GM12878 (cell line): Measurements from ENCODE around the gene SLC35E3.

Experiments used
- CBFB ChIP-seq: IDR thresholded peaks from 2 replicates; pipeline ENCODE4 v1.6.1; 2016; ENCODE audit warnings: antibody characterized with exemption, low read depth
- EZH2 ChIP-seq: IDR thresholded peaks from 2 replicates; pipeline ENCODE4 v1.6.1; 2012; ENCODE audit warnings: low read depth, mild to moderate bottlenecking, control low read depth, inconsistent platforms, low read length, borderline replicate concordance; ENCODE audit not compliant: control insufficient read depth
- IKZF1 ChIP-seq: fragments of 450-650 bp; conservative IDR thresholded peaks from 2 replicates; pipeline ENCODE4 v1.6.1; 2017; ENCODE audit warnings: antibody characterized with exemption, mild to moderate bottlenecking
- LARP7 ChIP-seq: fragments of 450-650 bp; IDR thresholded peaks from 2 replicates; pipeline ENCODE4 v1.6.1; 2017; ENCODE audit warnings: mild to moderate bottlenecking
- POLR2AphosphoS5 ChIP-seq: IDR thresholded peaks from 2 replicates; pipeline ENCODE4 v1.6.1; 2011; ENCODE audit warnings: mild to moderate bottlenecking, low read length, inconsistent platforms
- SIX5 ChIP-seq: IDR thresholded peaks from 2 replicates; pipeline ENCODE4 v1.6.1; 2011; ENCODE audit warnings: mild to moderate bottlenecking, low read depth, low read length, moderate library complexity; ENCODE audit not compliant: severe bottlenecking
- SMAD5 ChIP-seq: IDR thresholded peaks from 2 replicates; pipeline ENCODE4 v1.6.1; 2016; ENCODE audit warnings: antibody characterized with exemption, low read depth
- SRF ChIP-seq, 2 experiments: IDR thresholded peaks; 2 replicates each; pipeline ENCODE4 v1.6.1; 2011; ENCODE audit warnings: low read depth in 2 of 2, low read length in 2 of 2, mild to moderate bottlenecking in 1 of 2, moderate library complexity in 1 of 2
- TAF1 ChIP-seq: IDR thresholded peaks from 2 replicates; pipeline ENCODE4 v1.6.1; 2011; ENCODE audit warnings: mild to moderate bottlenecking, low read depth, low read length, borderline replicate concordance
- TF ChIP-seq, protein P1 (sequence below), 3 experiments: IDR thresholded peaks in 2 of 3; conservative IDR thresholded peaks in 1 of 3; 2 replicates each; pipeline ENCODE4 v1.5.1; 2011; ENCODE audit warnings: low read depth in 3 of 3, low read length in 3 of 3, mild to moderate bottlenecking in 3 of 3, control low read depth in 2 of 3, moderate library complexity in 2 of 3, inconsistent platforms in 1 of 3, mixed read lengths in 1 of 3; ENCODE audit not compliant: control insufficient read depth in 2 of 3, insufficient read depth in 1 of 3; ENCODE audit errors: extremely low read depth in 1 of 3

DNA sequence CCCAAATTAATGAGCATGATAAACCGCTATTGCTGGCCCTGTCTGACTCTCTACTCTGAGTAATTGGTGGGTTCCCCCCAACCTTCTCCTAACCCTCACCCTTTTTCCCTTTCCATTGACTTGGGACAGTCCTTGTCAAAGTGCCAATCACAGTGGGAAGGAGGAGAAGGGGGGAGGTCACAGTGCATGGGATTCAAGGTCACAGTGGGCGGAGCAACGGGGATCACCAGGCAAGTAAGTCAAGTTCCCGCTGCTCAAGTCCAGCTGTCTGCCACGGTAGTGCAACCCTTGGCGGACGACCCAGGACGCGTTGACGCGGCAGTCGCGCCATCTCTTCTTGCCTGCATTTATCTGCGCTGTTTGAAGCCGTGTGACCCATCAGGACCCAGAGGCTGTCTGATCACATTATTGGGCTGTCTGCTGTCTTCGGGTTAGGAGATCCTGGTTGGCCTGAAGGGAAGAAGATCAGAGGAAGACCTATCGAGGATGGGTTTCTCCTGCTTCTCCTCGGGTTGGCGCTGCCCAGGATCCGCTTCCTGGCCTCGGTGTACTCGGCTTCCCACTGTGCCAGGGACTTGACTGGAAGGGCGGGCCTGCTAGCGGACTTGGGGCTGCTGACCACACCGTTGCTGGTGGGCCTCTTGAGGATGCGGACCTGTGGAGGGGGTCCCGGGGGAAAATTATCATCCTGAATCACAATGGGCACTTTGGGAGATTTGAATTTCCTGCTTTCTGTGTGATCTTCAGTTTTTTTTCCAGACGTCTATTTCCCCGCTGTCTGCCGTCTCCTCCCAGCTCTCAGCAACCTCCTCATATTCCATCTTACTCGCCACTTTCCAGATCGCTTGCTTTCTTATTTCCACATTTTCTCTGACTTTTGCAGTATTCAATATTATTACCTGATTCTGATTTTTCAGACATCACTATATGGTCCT is 58.9 kb downstream of the SLC35E3 start:
- no peak for TF ChIP-seq CBFB
- no peak for TF ChIP-seq EZH2
- TF ChIP-seq SRF (IDR thresholded peaks at IDR 0.05; ENCODE audit: low read depth in 2 of 2, low read length in 2 of 2), result no peak
- TF ChIP-seq TAF1, result no peak
- TF ChIP-seq IKZF1, result no peak
- TF ChIP-seq, protein P1, sequence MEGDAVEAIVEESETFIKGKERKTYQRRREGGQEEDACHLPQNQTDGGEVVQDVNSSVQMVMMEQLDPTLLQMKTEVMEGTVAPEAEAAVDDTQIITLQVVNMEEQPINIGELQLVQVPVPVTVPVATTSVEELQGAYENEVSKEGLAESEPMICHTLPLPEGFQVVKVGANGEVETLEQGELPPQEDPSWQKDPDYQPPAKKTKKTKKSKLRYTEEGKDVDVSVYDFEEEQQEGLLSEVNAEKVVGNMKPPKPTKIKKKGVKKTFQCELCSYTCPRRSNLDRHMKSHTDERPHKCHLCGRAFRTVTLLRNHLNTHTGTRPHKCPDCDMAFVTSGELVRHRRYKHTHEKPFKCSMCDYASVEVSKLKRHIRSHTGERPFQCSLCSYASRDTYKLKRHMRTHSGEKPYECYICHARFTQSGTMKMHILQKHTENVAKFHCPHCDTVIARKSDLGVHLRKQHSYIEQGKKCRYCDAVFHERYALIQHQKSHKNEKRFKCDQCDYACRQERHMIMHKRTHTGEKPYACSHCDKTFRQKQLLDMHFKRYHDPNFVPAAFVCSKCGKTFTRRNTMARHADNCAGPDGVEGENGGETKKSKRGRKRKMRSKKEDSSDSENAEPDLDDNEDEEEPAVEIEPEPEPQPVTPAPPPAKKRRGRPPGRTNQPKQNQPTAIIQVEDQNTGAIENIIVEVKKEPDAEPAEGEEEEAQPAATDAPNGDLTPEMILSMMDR (IDR thresholded peaks at IDR 0.05 in 2 of 3, conservative IDR thresholded peaks at IDR 0.05 in 1 of 3; ENCODE audit: control insufficient read depth in 2 of 3, extremely low read depth in 1 of 3, insufficient read depth in 1 of 3, low read depth in 3 of 3, low read length in 3 of 3), result no peak
- TF ChIP-seq SIX5, result no peak
- TF ChIP-seq SMAD5, result no peak
- TF ChIP-seq LARP7, result no peak
- no peak for TF ChIP-seq POLR2AphosphoS5
